Lung (tissue), 12 donors: Measurements from ENCODE around the gene C2CD4D. TPM values are rescaled to one million over a fixed set of nuclear protein-coding genes. Genes with fewer than 3 reads are reported as not detected.

Experiments used
- ATAC-seq: fragments of 200-7000 bp; cut with Tn5 transposase; one replicate; pipeline ENCODE4 v1.9.1; 2020; ENCODE audit warnings: moderate number of reproducible peaks; ENCODE audit not compliant: insufficient read depth, low FRiP score
- DNase-seq, 3 donors: peaks; one replicate each; pipeline ENCODE4 v3.0.0-alpha.2; 2013 to 2017
- H3K27ac ChIP-seq, 2 donors: one replicate each; pipeline ENCODE4 v1.5.1; 2013; ENCODE audit warnings: mild to moderate bottlenecking in 2 of 2, moderate library complexity in 2 of 2, control low read depth in 1 of 2, inconsistent platforms in 1 of 2, low read depth in 1 of 2, low read length in 1 of 2
- H3K27me3 ChIP-seq, 3 donors: one replicate each; pipeline ENCODE4 v1.5.1; 2013; ENCODE audit warnings: low read length in 2 of 3; ENCODE audit not compliant: control insufficient read depth in 3 of 3, insufficient read depth in 3 of 3
- H3K36me3 ChIP-seq, 4 donors: one replicate each; pipeline ENCODE4 v1.5.1; 2013; ENCODE audit warnings: low read length in 4 of 4, mild to moderate bottlenecking in 1 of 4, moderate library complexity in 1 of 4; ENCODE audit not compliant: control insufficient read depth in 4 of 4, insufficient read depth in 4 of 4
- H3K4me1 ChIP-seq, 5 donors: one replicate each; pipeline ENCODE4 v1.5.1; 2013; ENCODE audit warnings: low read length in 5 of 5, mild to moderate bottlenecking in 2 of 5, moderate library complexity in 1 of 5; ENCODE audit not compliant: control insufficient read depth in 5 of 5, insufficient read depth in 5 of 5
- H3K4me3 ChIP-seq: one replicate; pipeline ENCODE4 v1.5.1; 2013; ENCODE audit warnings: mild to moderate bottlenecking, control low read depth, moderate library complexity
- H3K9ac ChIP-seq, 2 donors: one replicate each; pipeline ENCODE4 v1.5.1; 2013; ENCODE audit warnings: low read length in 2 of 2, control low read depth in 1 of 2; ENCODE audit not compliant: insufficient read depth in 1 of 2
- H3K9me3 ChIP-seq, 4 donors: one replicate each; pipeline ENCODE4 v1.5.1; 2013; ENCODE audit warnings: low read length in 3 of 4, mild to moderate bottlenecking in 1 of 4, moderate library complexity in 1 of 4; ENCODE audit not compliant: control insufficient read depth in 4 of 4, insufficient read depth in 3 of 4
- WGBS, 2 donors: extraction: QIAGEN DNeasy Blood & Tissue Kit; methylation state at CpG; one replicate each; pipeline ENCODE4 v1.1.7; 2013; 5-methylcytosine and 5-hydroxymethylcytosine counted together
- polyA plus RNA-seq, 2 donors: library from polyadenylated mRNA; stranded (reverse); fragments of 200-250 nt; gene quantifications; one replicate each; pipeline ENCODE4 v1.2.1, GENCODE V29; 2013
- total RNA-seq, 2 donors: library from RNA; depleted of rRNA in 1 of 2; stranded (reverse); fragments of >200 nt in 1 of 2; gene quantifications; one replicate each; pipeline ENCODE4 v1.2.1, GENCODE V29; 2014 to 2021
- TF ChIP-seq, protein P1 (sequence below): IDR thresholded peaks from 2 replicates; pipeline ENCODE4 v1.5.1; 2012; ENCODE audit warnings: mild to moderate bottlenecking; ENCODE audit errors: control extremely low read depth, extremely low read depth
- donor health status: control.
- donor health status: control.
- donor health status: Bipolar disorder and iron deficiency.
- donor health status: healthy.
- donor health status: DM: yes; HTN: yes; CAD: no.

The C2CD4D gene
- total and polyA plus RNA-seq, 4 donors, result 0.10 to 0.40 (median 0.19) TPM; not detected in 1

DNA sequence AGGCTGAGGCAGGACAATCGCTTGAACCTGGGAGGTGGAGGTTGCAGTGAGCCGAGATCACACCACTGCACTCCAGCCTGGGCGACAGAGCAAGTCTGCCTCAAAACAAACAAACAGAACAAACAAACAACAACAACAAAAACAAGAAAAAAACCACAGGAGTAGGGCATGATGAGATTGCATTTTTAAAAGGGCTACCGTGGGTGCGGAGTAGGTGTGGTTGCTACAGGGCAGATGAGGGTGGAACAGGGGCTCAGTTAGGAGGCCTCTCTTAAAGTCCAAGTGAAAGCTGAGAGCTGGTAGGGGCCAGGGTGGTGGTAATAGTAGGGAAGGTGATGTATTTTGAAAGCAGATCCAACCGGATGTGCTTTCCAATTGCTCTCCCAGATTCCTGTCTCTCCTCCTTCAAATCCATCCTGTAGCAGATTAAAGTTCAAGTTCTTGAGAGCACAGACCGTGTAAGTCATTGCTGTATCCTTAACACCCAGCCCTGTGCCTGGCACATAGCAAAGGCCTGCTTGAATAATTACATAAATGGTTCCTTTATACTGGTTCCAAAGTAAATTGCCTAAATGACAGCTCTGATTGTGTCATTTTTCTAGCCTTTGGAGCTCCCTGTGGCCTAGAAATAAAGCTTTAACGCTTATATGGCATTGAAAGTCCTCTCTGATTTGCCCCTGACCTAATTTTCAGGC is 30.2 kb downstream of the C2CD4D start:
- H3K27ac ChIP-seq, result no peak overlapping the region
- TF ChIP-seq, protein P1, sequence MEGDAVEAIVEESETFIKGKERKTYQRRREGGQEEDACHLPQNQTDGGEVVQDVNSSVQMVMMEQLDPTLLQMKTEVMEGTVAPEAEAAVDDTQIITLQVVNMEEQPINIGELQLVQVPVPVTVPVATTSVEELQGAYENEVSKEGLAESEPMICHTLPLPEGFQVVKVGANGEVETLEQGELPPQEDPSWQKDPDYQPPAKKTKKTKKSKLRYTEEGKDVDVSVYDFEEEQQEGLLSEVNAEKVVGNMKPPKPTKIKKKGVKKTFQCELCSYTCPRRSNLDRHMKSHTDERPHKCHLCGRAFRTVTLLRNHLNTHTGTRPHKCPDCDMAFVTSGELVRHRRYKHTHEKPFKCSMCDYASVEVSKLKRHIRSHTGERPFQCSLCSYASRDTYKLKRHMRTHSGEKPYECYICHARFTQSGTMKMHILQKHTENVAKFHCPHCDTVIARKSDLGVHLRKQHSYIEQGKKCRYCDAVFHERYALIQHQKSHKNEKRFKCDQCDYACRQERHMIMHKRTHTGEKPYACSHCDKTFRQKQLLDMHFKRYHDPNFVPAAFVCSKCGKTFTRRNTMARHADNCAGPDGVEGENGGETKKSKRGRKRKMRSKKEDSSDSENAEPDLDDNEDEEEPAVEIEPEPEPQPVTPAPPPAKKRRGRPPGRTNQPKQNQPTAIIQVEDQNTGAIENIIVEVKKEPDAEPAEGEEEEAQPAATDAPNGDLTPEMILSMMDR, result no peak
- no peak for ATAC-seq

DNA sequence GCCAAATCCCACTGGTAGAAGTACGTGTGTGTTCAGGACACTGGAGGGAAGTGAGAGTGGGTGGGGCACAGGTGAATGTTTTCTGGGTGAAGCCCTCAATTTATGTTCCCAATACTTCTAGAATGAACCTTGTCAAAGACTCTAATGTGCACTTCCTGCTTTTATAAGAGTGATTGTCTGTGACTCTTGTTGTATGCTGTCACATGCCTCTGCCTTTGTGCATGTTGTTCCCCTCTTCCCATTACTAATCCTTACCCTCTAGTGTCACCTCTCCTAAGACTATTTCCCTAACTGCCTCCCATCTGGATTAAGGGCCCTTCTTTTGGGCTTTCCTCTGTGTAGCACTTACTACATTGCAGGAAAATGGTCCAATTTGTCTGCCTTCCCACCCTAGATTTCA is 31.9 kb downstream of the C2CD4D start:
- Histone ChIP-seq H3K27ac (no peak overlapping the region), H3K4me1 (no peaks in the 10 kb centered on the region), H3K36me3 (peaks cover 0 to 3% (median 0%) of the 10 kb centered on the region in 4 donors), H3K4me3 (no peak overlapping the region), H3K9ac (no peak overlapping the region), H3K9me3 (no peaks in the 10 kb centered on the region), H3K27me3 (peaks cover 0 to 4% (median 0%) of the 10 kb centered on the region in 3 donors)
- TF ChIP-seq, protein P1, result no peak
- WGBS, 2 donors, result 47 to 51% methylated on average over 1 of the region's 1 CpG
- ATAC-seq, result no peak
- no peak for DNase-seq

More for the DNA sequence above, 30.2 kb downstream of the C2CD4D start:
- no peak overlapping the region for H3K4me3 ChIP-seq
- H3K36me3 ChIP-seq, result peaks cover 0 to 3% (median 0%) of the 10 kb centered on the region in 4 donors
- no peak for DNase-seq
- no peaks in the 10 kb centered on the region for H3K4me1 ChIP-seq
- WGBS, 2 donors, result 74 to 82% methylated on average over 8 of the region's 8 CpGs
- H3K27me3 ChIP-seq, result peaks cover 0 to 2% (median 0%) of the 10 kb centered on the region in 3 donors
- H3K9me3 ChIP-seq, result no peaks in the 10 kb centered on the region
- no peak overlapping the region for H3K9ac ChIP-seq

DNA sequence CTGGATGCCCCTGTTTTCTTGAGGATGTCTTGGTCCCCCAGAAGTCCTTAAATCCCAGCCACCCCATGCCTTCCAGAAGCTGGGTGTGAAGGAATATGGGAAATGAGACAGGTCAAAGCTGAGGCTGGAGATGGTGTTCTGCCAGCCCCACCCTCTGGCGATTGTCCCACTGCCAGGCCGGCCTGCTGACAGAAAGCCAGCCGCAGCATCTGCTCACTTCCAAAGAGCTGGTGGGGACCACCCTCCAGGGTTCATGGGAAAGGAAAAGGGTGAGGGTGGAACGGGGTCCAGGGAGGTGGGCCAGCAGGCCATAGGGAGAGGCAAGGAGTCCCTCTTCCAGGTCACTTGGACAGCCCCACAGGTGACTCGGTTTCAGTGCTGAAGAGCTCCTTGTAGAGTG is 32.5 kb downstream of the C2CD4D start:
- H3K4me1 ChIP-seq, result no peaks in the 10 kb centered on the region
- H3K27ac ChIP-seq, result no peak overlapping the region
- H3K27me3 ChIP-seq, result peaks cover 0 to 4% (median 0%) of the 10 kb centered on the region in 3 donors
- no peak overlapping the region for H3K9ac ChIP-seq
- TF ChIP-seq, protein P1, result no peak
- DNase-seq (no peak), ATAC-seq (no peak)
- no peak overlapping the region for H3K4me3 ChIP-seq
- 84 to 86% methylated on average over 5 of the region's 5 CpGs for WGBS, 2 donors
- H3K36me3 ChIP-seq, result peaks cover 0 to 3% (median 0%) of the 10 kb centered on the region in 4 donors
- H3K9me3 ChIP-seq, result no peaks in the 10 kb centered on the region
